Dedifferentiated amniotic fluid mesenchymal stem cell (primary cell): ENCODE measurements around the gene TCF7L1.

ENCODE experiments used
- DNase-seq: peaks from one replicate; pipeline ENCODE4 v3.0.0-alpha.2; 2016; ENCODE audit errors: extremely low spot score

TCF7L1 gene

GRCh38 chr2:85253890-85254289 is 120.7 kb downstream of the TCF7L1 start:
- DNase-seq = no peak

GRCh38 chr2:85254540-85255300 is 121.5 kb downstream of the TCF7L1 start:
- DNase-seq = no peak

- no peak for DNase-seq
Observed at GRCh38 chr2:85255456-85255812, 122.2 kb downstream of the TCF7L1 start.

GRCh38 chr2:85255813-85256594 is 122.8 kb downstream of the TCF7L1 start:
- DNase-seq = peak; percentile 34

GRCh38 chr2:85257359-85257969 is 124.3 kb downstream of the TCF7L1 start:
- no peak for DNase-seq

GRCh38 chr2:85257970-85258605 is 124.9 kb downstream of the TCF7L1 start:
- no peak for DNase-seq

GRCh38 chr2:85259101-85259590 is 126.0 kb downstream of the TCF7L1 start:
- DNase-seq = peak; percentile 66

- no peak for DNase-seq
Observed at GRCh38 chr2:85259879-85260278, 126.7 kb downstream of the TCF7L1 start.

GRCh38 chr2:85263591-85263990 is 130.4 kb downstream of the TCF7L1 start:
- DNase-seq = no peak

- DNase-seq = peak; percentile 45
Observed at GRCh38 chr2:85264471-85264870, 131.3 kb downstream of the TCF7L1 start.

GRCh38 chr2:85265304-85265703 is 132.1 kb downstream of the TCF7L1 start:
- no peak for DNase-seq

- no peak for DNase-seq
Observed at GRCh38 chr2:85266146-85267041, 133.2 kb downstream of the TCF7L1 start.

GRCh38 chr2:85269959-85270358 is 136.8 kb downstream of the TCF7L1 start:
- no peak for DNase-seq

- no peak for DNase-seq
Observed at GRCh38 chr2:85272357-85272756, 139.2 kb downstream of the TCF7L1 start.

- DNase-seq = no peak
Observed at GRCh38 chr2:85273738-85274731, 140.8 kb downstream of the TCF7L1 start.

- no peak for DNase-seq
Observed at GRCh38 chr2:85275984-85276540, 142.9 kb downstream of the TCF7L1 start.

GRCh38 chr2:85276571-85277118 is 143.5 kb downstream of the TCF7L1 start:
- DNase-seq = no peak

GRCh38 chr2:85277416-85278158 is 144.4 kb downstream of the TCF7L1 start:
- DNase-seq = peak; percentile 87
